Tibial artery (tissue), 4 donors: ENCODE data around the gene ADAMTS18.

Source experiments
- DNase-seq, 2 donors: peaks; one replicate each; pipeline ENCODE4 v3.0.0-alpha.2; 2019
- H3K27ac ChIP-seq, 2 donors: fragments of 200-600 bp; sonication (generic) in 1 of 2; 1 replicate in 1 of 2; 2 replicates in 1 of 2; pipeline ENCODE4 v1.5.1; 2018 to 2019; ENCODE audit warnings: mild to moderate bottlenecking in 1 of 2
- H3K27me3 ChIP-seq, 2 donors: fragments of 200-600 bp; sonication (generic) in 1 of 2; one replicate each; pipeline versions ENCODE4 v1.5.1 to v1.6.0; 2016 to 2019
- H3K36me3 ChIP-seq, 3 donors: fragments of 200-600 bp; sonication (generic) in 2 of 3; one replicate each; pipeline ENCODE4 v1.5.1; 2016 to 2019; ENCODE audit warnings: mild to moderate bottlenecking in 2 of 3
- H3K4me1 ChIP-seq, 4 donors: fragments of 200-600 bp; sonication (generic) in 2 of 4; 1 replicate in 3 of 4; 2 replicates in 1 of 4; pipeline ENCODE4 v1.5.1; 2016 to 2019
- H3K4me3 ChIP-seq, 2 donors: fragments of 200-600 bp; sonication (generic) in 1 of 2; 1 replicate in 1 of 2; 2 replicates in 1 of 2; pipeline ENCODE4 v1.5.1; 2018 to 2019; ENCODE audit warnings: mild to moderate bottlenecking in 2 of 2
- H3K9me3 ChIP-seq, 3 donors: fragments of 200-600 bp; sonication (generic) in 1 of 3; one replicate each; pipeline ENCODE4 v1.5.1; 2016 to 2019
- CTCF ChIP-seq, 2 experiments: fragments of 200-600 bp in 1 of 2; fragments of 450-650 bp in 1 of 2; IDR thresholded peaks; one replicate each; pipeline ENCODE4 v1.5.1; 2017 to 2019; ENCODE audit warnings: antibody characterized with exemption in 2 of 2, mild to moderate bottlenecking in 1 of 2, moderate library complexity in 1 of 2
- intact Hi-C: fragments of 100-400 bp; cut with DNase I; formaldehyde crosslinking; loops from one replicate; pipeline ENCODE4 v1.15.0; 2023; ENCODE audit warnings: low total_unique reads

Gene ADAMTS18

GRCh38 chr16:77402118-77402517 is 32.7 kb downstream of the ADAMTS18 start:
- H3K36me3 ChIP-seq, result no peaks in the 10 kb centered on the region
- H3K27ac ChIP-seq, result no peak overlapping the region
- TF ChIP-seq CTCF (IDR thresholded peaks at IDR 0.05), result no peak
- no peaks in the 10 kb centered on the region for H3K27me3 ChIP-seq
- peaks cover 0 to 3% (median 1%) of the 10 kb centered on the region in 3 donors for H3K9me3 ChIP-seq
- intact Hi-C loops, result no loop called here
- no peaks in the 10 kb centered on the region for H3K4me1 ChIP-seq
- H3K4me3 ChIP-seq, result no peak overlapping the region
- no peak for DNase-seq

GRCh38 chr16:77399546-77399945 is 35.3 kb downstream of the ADAMTS18 start:
- no peak for TF ChIP-seq CTCF (IDR thresholded peaks at IDR 0.05)
- H3K36me3 ChIP-seq, result no peaks in the 10 kb centered on the region
- no peak overlapping the region for H3K4me3 ChIP-seq
- intact Hi-C loops, result no loop called here
- no peak for DNase-seq
- H3K27ac ChIP-seq, result no peak overlapping the region
- H3K27me3 ChIP-seq, result no peaks in the 10 kb centered on the region
- H3K9me3 ChIP-seq, result no peaks in the 10 kb centered on the region
- no peaks in the 10 kb centered on the region for H3K4me1 ChIP-seq

GRCh38 chr16:77399066-77399465 is 35.8 kb downstream of the ADAMTS18 start:
- Histone ChIP-seq H3K4me3 (no peak overlapping the region), H3K27me3 (no peaks in the 10 kb centered on the region), H3K9me3 (no peaks in the 10 kb centered on the region), H3K27ac (no peak overlapping the region), H3K4me1 (no peaks in the 10 kb centered on the region), H3K36me3 (no peaks in the 10 kb centered on the region)
- no peak for TF ChIP-seq CTCF (IDR thresholded peaks at IDR 0.05)
- no peak for DNase-seq
- intact Hi-C loops, result no loop called here

GRCh38 chr16:77398495-77398894 is 36.3 kb downstream of the ADAMTS18 start:
- intact Hi-C loops, result no loop called here
- H3K4me1 ChIP-seq, result no peaks in the 10 kb centered on the region
- no peak for DNase-seq
- TF ChIP-seq CTCF (IDR thresholded peaks at IDR 0.05), result no peak
- H3K36me3 ChIP-seq, result no peaks in the 10 kb centered on the region
- H3K4me3 ChIP-seq, result no peak overlapping the region
- H3K27me3 ChIP-seq, result no peaks in the 10 kb centered on the region
- no peaks in the 10 kb centered on the region for H3K9me3 ChIP-seq
- H3K27ac ChIP-seq, result no peak overlapping the region

GRCh38 chr16:77396461-77396860 is 38.4 kb downstream of the ADAMTS18 start:
- Histone ChIP-seq H3K27me3 (no peaks in the 10 kb centered on the region), H3K4me3 (no peak overlapping the region), H3K27ac (no peak overlapping the region), H3K9me3 (no peaks in the 10 kb centered on the region), H3K36me3 (no peaks in the 10 kb centered on the region), H3K4me1 (no peaks in the 10 kb centered on the region)
- intact Hi-C loops, result no loop called here
- no peak for DNase-seq
- no peak for TF ChIP-seq CTCF (IDR thresholded peaks at IDR 0.05)

- H3K36me3 ChIP-seq, result no peaks in the 10 kb centered on the region
- intact Hi-C loops, result no loop called here
- no peak overlapping the region for H3K4me3 ChIP-seq
- no peaks in the 10 kb centered on the region for H3K27me3 ChIP-seq
- H3K27ac ChIP-seq, result no peak overlapping the region
- H3K4me1 ChIP-seq, result no peaks in the 10 kb centered on the region
- no peaks in the 10 kb centered on the region for H3K9me3 ChIP-seq
- TF ChIP-seq CTCF (IDR thresholded peaks at IDR 0.05), result no peak
- DNase-seq, result no peak
These were observed 40.1 kb downstream of the ADAMTS18 start for GRCh38 chr16:77394699-77395098.
